GM23338 (cell line): ENCODE results near the gene IKZF1. TPM values are rescaled to one million over a fixed set of nuclear protein-coding genes. Genes with fewer than 3 reads are reported as not detected.

Source experiments
- ATAC-seq: fragments of 200-7000 bp; cut with Tn5 transposase; 3 replicates; pipeline ENCODE4 v1.9.1; 2020
- DNase-seq: peaks from one replicate; pipeline ENCODE4 v3.0.0-alpha.2; 2015; ENCODE audit warnings: low spot score
- H2AFZ ChIP-seq: fragments of 200-600 bp; sonication (generic); 2 replicates; pipeline ENCODE4 v1.8.0; 2016; ENCODE audit warnings: antibody characterized with exemption, mild to moderate bottlenecking, moderate library complexity
- H3F3A ChIP-seq: fragments of 200-600 bp; sonication (generic); replicated peaks from 2 replicates; pipeline ENCODE4 v1.8.0; 2017; ENCODE audit warnings: antibody characterized with exemption, mixed run types, low read depth
- H3K27ac ChIP-seq: fragments of 200-600 bp; sonication (generic); 2 replicates; pipeline ENCODE4 v1.6.1; 2016; ENCODE audit warnings: low read depth
- H3K27me3 ChIP-seq: fragments of 200-600 bp; sonication (generic); 2 replicates; pipeline ENCODE4 v1.8.0; 2016; ENCODE audit warnings: mild to moderate bottlenecking, mixed run types, moderate library complexity; ENCODE audit not compliant: insufficient read depth
- H3K36me3 ChIP-seq: fragments of 200-600 bp; sonication (generic); 2 replicates; pipeline ENCODE4 v1.8.0; 2016; ENCODE audit warnings: mild to moderate bottlenecking; ENCODE audit not compliant: insufficient read depth
- H3K4me1 ChIP-seq: fragments of 200-600 bp; sonication (generic); 2 replicates; pipeline ENCODE4 v1.8.0; 2016; ENCODE audit warnings: mild to moderate bottlenecking, moderate library complexity; ENCODE audit not compliant: insufficient read depth
- H3K4me2 ChIP-seq: fragments of 200-600 bp; sonication (generic); 2 replicates; pipeline ENCODE4 v1.7.1; 2017; ENCODE audit warnings: mixed run types
- H3K4me3 ChIP-seq: fragments of 200-600 bp; sonication (generic); 2 replicates; pipeline ENCODE4 v1.6.1; 2016; ENCODE audit warnings: mixed run types
- H3K79me2 ChIP-seq: fragments of 200-600 bp; sonication (generic); replicated peaks from 2 replicates; pipeline ENCODE4 v1.8.0; 2017; ENCODE audit warnings: mild to moderate bottlenecking; ENCODE audit not compliant: insufficient read depth
- H3K9me2 ChIP-seq: fragments of 200-600 bp; sonication (generic); 2 replicates; pipeline ENCODE4 v1.8.0; 2017; ENCODE audit not compliant: insufficient read depth
- H4K20me1 ChIP-seq: fragments of 200-600 bp; sonication (generic); replicated peaks from 2 replicates; pipeline ENCODE4 v1.8.0; 2017; ENCODE audit warnings: mild to moderate bottlenecking; ENCODE audit not compliant: insufficient read depth
- H3K27ac Mint-ChIP-seq: 2 replicates; pipeline ENCODE4 v1.8.0; 2020; ENCODE audit warnings: inconsistent platforms, mild to moderate bottlenecking, moderate library complexity, mixed read lengths
- H3K27me3 Mint-ChIP-seq: 3 replicates; pipeline ENCODE4 v1.8.0; 2022; ENCODE audit warnings: low read depth, mild to moderate bottlenecking, moderate library complexity, mixed read lengths, inconsistent platforms; ENCODE audit not compliant: insufficient read depth, poor library complexity
- H3K36me3 Mint-ChIP-seq: 3 replicates; pipeline ENCODE4 v1.8.0; 2021; ENCODE audit warnings: low read depth, mild to moderate bottlenecking, inconsistent platforms, moderate library complexity, mixed read lengths
- H3K4me1 Mint-ChIP-seq: 3 replicates; pipeline ENCODE4 v1.8.0; 2020; ENCODE audit warnings: mild to moderate bottlenecking, inconsistent platforms, mixed read lengths
- H3K4me3 Mint-ChIP-seq: 3 replicates; pipeline ENCODE4 v1.8.0; 2021; ENCODE audit warnings: moderate library complexity, mild to moderate bottlenecking, inconsistent platforms, mixed read lengths
- H3K9me3 Mint-ChIP-seq: 3 replicates; pipeline ENCODE4 v1.8.0; 2020; ENCODE audit warnings: moderate library complexity, mild to moderate bottlenecking, inconsistent platforms, mixed read lengths
- CREB1 ChIP-seq: fragments of 250-450 bp; sonication (Bioruptor Pico); IDR thresholded peaks from 2 replicates; pipeline ENCODE4 v1.5.0; 2020; ENCODE audit warnings: low read depth, mild to moderate bottlenecking, moderate library complexity
- EZH2 ChIP-seq: fragments of 200-600 bp; sonication (generic); IDR thresholded peaks from one replicate; pipeline ENCODE4 v1.8.0; 2017; ENCODE audit warnings: antibody characterized with exemption, mild to moderate bottlenecking, low read depth; ENCODE audit not compliant: unreplicated experiment
- EZH2phosphoT487 ChIP-seq: fragments of 200-600 bp; sonication (generic); IDR thresholded peaks from one replicate; pipeline ENCODE4 v1.8.1; 2018; ENCODE audit warnings: antibody characterized with exemption; ENCODE audit not compliant: unreplicated experiment
- JUNB ChIP-seq: IDR thresholded peaks from one replicate; pipeline ENCODE4 v1.6.1; 2016; ENCODE audit warnings: antibody characterized with exemption; ENCODE audit not compliant: unreplicated experiment
- NANOG ChIP-seq: IDR thresholded peaks from 2 replicates; pipeline ENCODE4 v1.6.1; 2016; ENCODE audit warnings: antibody characterized with exemption, borderline replicate concordance
- POLR2AphosphoS5 ChIP-seq: IDR thresholded peaks from 2 replicates; pipeline ENCODE4 v1.6.1; 2016; ENCODE audit warnings: antibody characterized with exemption, low read depth
- STAT1 ChIP-seq: IDR thresholded peaks from one replicate; pipeline ENCODE4 v1.6.1; 2016; ENCODE audit warnings: antibody characterized with exemption; ENCODE audit not compliant: unreplicated experiment
- ZNF114 ChIP-seq: fragments of 250-450 bp; sonication (Bioruptor Pico); IDR thresholded peaks from 2 replicates; pipeline ENCODE4 v1.5.0; 2020; ENCODE audit warnings: mild to moderate bottlenecking, moderate library complexity
- ZNF331 ChIP-seq: fragments of 250-450 bp; sonication (Bioruptor Pico); IDR thresholded peaks from 2 replicates; pipeline ENCODE4 v1.5.0; 2020; ENCODE audit warnings: low read depth, mild to moderate bottlenecking, moderate library complexity
- polyA plus RNA-seq: library from polyadenylated mRNA; unstranded; fragments of >200 nt; fragmentation: Nextera tagmentation; extraction: Ambion mirVana; gene quantifications from 2 replicates; pipeline ENCODE4 v1.2.1, GENCODE V29; 2016
- total RNA-seq: library from RNA; depleted of rRNA; stranded (reverse); fragments of >200 nt; shearing (Covaris generic); gene quantifications from 2 replicates; pipeline ENCODE4 v1.2.3, GENCODE V29; 2014
- TF ChIP-seq, protein P1 (sequence below): IDR thresholded peaks from 2 replicates; pipeline ENCODE4 v1.6.1; 2016; ENCODE audit warnings: antibody characterized with exemption
- TF ChIP-seq, protein P2 (sequence below): fragments of 250-450 bp; sonication (Bioruptor Pico); IDR thresholded peaks from 2 replicates; pipeline ENCODE4 v1.5.0; 2020; ENCODE audit warnings: mild to moderate bottlenecking, moderate library complexity
- TF ChIP-seq, protein P3 (sequence below): IDR thresholded peaks from one replicate; pipeline ENCODE4 v1.6.1; 2018; ENCODE audit warnings: antibody characterized with exemption; ENCODE audit not compliant: unreplicated experiment
- TF ChIP-seq, protein P4 (sequence below), 2 experiments: fragments of 200-600 bp in 1 of 2; sonication (generic) in 1 of 2; conservative IDR thresholded peaks; 2 replicates each; pipeline versions ENCODE4 v1.5.1 to v1.6.1; 2016 to 2017; ENCODE audit warnings: antibody characterized with exemption in 2 of 2, low read depth in 2 of 2, mild to moderate bottlenecking in 2 of 2, moderate library complexity in 1 of 2

Gene IKZF1
- total and polyA plus RNA-seq, 2 experiments from 2014 or later = 0.57 to 1.8 TPM

DNA sequence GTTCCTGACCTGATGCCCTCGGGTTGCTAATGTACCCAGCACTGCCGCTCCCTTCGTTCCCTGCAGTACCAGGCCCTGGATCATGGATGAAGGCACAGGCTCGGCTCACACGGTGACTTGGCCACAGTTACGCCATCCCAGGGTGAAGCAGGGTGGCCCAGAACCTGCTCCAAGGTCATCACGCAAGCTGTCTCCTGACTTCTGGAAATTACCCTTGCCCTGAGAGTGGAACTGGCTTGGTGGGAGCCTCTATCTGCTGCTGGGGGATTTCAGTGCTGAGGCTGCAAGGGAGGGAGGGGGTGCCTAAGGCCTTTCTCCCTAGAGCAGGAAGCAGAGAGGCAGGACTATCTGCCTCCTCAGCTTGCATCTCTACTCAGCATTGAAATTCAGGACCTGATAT is 109.0 kb downstream of the IKZF1 start:
- peaks cover 6% of the 10 kb centered on the region for H3K27me3 Mint-ChIP-seq
- Histone ChIP-seq H4K20me1 (no peaks in the 10 kb centered on the region), H3K79me2 (no peaks in the 10 kb centered on the region), H3K9me2 (no peaks in the 10 kb centered on the region; the same call in 1 of the 2 replicates), H3F3A (no peaks in the 10 kb centered on the region), H3K4me1 (no peaks in the 10 kb centered on the region; the same call in 1 of the 2 replicates), H3K27ac (no peak overlapping the region), H3K4me3 (no peak overlapping the region), H3K36me3 (no peaks in the 10 kb centered on the region), H3K4me2 (no peak overlapping the region), H2AFZ (no peak overlapping the region), H3K27me3 (no peaks in the 10 kb centered on the region)
- no peak overlapping the region for H3K4me3 Mint-ChIP-seq
- no peaks in the 10 kb centered on the region for H3K9me3 Mint-ChIP-seq
- no peak for TF ChIP-seq CREB1 (CRISPR knock-in tag)
- TF ChIP-seq STAT1 = no peak
- TF ChIP-seq EZH2phosphoT487 = no peak
- no peak for TF ChIP-seq POLR2AphosphoS5
- no peak for TF ChIP-seq ZNF331 (CRISPR knock-in tag)
- TF ChIP-seq, protein P1, sequence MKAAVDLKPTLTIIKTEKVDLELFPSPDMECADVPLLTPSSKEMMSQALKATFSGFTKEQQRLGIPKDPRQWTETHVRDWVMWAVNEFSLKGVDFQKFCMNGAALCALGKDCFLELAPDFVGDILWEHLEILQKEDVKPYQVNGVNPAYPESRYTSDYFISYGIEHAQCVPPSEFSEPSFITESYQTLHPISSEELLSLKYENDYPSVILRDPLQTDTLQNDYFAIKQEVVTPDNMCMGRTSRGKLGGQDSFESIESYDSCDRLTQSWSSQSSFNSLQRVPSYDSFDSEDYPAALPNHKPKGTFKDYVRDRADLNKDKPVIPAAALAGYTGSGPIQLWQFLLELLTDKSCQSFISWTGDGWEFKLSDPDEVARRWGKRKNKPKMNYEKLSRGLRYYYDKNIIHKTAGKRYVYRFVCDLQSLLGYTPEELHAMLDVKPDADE = no peak
- TF ChIP-seq, protein P2, sequence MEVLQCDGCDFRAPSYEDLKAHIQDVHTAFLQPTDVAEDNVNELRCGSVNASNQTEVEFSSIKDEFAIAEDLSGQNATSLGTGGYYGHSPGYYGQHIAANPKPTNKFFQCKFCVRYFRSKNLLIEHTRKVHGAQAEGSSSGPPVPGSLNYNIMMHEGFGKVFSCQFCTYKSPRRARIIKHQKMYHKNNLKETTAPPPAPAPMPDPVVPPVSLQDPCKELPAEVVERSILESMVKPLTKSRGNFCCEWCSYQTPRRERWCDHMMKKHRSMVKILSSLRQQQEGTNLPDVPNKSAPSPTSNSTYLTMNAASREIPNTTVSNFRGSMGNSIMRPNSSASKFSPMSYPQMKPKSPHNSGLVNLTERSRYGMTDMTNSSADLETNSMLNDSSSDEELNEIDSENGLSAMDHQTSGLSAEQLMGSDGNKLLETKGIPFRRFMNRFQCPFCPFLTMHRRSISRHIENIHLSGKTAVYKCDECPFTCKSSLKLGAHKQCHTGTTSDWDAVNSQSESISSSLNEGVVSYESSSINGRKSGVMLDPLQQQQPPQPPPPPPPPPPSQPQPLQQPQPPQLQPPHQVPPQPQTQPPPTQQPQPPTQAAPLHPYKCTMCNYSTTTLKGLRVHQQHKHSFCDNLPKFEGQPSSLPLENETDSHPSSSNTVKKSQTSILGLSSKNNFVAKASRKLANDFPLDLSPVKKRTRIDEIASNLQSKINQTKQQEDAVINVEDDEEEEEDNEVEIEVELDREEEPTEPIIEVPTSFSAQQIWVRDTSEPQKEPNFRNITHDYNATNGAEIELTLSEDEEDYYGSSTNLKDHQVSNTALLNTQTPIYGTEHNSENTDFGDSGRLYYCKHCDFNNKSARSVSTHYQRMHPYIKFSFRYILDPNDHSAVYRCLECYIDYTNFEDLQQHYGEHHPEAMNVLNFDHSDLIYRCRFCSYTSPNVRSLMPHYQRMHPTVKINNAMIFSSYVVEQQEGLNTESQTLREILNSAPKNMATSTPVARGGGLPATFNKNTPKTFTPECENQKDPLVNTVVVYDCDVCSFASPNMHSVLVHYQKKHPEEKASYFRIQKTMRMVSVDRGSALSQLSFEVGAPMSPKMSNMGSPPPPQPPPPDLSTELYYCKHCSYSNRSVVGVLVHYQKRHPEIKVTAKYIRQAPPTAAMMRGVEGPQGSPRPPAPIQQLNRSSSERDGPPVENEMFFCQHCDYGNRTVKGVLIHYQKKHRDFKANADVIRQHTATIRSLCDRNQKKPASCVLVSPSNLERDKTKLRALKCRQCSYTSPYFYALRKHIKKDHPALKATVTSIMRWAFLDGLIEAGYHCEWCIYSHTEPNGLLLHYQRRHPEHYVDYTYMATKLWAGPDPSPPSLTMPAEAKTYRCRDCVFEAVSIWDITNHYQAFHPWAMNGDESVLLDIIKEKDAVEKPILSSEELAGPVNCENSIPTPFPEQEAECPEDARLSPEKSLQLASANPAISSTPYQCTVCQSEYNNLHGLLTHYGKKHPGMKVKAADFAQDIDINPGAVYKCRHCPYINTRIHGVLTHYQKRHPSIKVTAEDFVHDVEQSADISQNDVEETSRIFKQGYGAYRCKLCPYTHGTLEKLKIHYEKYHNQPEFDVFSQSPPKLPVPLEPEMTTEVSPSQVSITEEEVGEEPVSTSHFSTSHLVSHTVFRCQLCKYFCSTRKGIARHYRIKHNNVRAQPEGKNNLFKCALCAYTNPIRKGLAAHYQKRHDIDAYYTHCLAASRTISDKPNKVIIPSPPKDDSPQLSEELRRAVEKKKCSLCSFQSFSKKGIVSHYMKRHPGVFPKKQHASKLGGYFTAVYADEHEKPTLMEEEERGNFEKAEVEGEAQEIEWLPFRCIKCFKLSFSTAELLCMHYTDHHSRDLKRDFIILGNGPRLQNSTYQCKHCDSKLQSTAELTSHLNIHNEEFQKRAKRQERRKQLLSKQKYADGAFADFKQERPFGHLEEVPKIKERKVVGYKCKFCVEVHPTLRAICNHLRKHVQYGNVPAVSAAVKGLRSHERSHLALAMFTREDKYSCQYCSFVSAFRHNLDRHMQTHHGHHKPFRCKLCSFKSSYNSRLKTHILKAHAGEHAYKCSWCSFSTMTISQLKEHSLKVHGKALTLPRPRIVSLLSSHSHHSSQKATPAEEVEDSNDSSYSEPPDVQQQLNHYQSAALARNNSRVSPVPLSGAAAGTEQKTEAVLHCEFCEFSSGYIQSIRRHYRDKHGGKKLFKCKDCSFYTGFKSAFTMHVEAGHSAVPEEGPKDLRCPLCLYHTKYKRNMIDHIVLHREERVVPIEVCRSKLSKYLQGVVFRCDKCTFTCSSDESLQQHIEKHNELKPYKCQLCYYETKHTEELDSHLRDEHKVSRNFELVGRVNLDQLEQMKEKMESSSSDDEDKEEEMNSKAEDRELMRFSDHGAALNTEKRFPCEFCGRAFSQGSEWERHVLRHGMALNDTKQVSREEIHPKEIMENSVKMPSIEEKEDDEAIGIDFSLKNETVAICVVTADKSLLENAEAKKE (CRISPR knock-in tag) = no peak
- TF ChIP-seq, protein P3, sequence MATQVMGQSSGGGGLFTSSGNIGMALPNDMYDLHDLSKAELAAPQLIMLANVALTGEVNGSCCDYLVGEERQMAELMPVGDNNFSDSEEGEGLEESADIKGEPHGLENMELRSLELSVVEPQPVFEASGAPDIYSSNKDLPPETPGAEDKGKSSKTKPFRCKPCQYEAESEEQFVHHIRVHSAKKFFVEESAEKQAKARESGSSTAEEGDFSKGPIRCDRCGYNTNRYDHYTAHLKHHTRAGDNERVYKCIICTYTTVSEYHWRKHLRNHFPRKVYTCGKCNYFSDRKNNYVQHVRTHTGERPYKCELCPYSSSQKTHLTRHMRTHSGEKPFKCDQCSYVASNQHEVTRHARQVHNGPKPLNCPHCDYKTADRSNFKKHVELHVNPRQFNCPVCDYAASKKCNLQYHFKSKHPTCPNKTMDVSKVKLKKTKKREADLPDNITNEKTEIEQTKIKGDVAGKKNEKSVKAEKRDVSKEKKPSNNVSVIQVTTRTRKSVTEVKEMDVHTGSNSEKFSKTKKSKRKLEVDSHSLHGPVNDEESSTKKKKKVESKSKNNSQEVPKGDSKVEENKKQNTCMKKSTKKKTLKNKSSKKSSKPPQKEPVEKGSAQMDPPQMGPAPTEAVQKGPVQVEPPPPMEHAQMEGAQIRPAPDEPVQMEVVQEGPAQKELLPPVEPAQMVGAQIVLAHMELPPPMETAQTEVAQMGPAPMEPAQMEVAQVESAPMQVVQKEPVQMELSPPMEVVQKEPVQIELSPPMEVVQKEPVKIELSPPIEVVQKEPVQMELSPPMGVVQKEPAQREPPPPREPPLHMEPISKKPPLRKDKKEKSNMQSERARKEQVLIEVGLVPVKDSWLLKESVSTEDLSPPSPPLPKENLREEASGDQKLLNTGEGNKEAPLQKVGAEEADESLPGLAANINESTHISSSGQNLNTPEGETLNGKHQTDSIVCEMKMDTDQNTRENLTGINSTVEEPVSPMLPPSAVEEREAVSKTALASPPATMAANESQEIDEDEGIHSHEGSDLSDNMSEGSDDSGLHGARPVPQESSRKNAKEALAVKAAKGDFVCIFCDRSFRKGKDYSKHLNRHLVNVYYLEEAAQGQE = no peak
- TF ChIP-seq, protein P4, sequence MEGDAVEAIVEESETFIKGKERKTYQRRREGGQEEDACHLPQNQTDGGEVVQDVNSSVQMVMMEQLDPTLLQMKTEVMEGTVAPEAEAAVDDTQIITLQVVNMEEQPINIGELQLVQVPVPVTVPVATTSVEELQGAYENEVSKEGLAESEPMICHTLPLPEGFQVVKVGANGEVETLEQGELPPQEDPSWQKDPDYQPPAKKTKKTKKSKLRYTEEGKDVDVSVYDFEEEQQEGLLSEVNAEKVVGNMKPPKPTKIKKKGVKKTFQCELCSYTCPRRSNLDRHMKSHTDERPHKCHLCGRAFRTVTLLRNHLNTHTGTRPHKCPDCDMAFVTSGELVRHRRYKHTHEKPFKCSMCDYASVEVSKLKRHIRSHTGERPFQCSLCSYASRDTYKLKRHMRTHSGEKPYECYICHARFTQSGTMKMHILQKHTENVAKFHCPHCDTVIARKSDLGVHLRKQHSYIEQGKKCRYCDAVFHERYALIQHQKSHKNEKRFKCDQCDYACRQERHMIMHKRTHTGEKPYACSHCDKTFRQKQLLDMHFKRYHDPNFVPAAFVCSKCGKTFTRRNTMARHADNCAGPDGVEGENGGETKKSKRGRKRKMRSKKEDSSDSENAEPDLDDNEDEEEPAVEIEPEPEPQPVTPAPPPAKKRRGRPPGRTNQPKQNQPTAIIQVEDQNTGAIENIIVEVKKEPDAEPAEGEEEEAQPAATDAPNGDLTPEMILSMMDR (conservative IDR thresholded peaks at IDR 0.05; ENCODE audit: low read depth in 2 of 2) = no peak
- no peak for TF ChIP-seq EZH2
- TF ChIP-seq NANOG = no peak
- no peak for TF ChIP-seq JUNB
- no peak for TF ChIP-seq ZNF114
- ATAC-seq (no peak), DNase-seq (no peak)
- peaks cover 6% of the 10 kb centered on the region for H3K4me1 Mint-ChIP-seq
- no peak overlapping the region for H3K27ac Mint-ChIP-seq
- H3K36me3 Mint-ChIP-seq = no peaks in the 10 kb centered on the region
